Stimulated activated naive CD4-positive, alpha-beta T cell treated with Interleukin-2 at 50 U/mL for 16 hours (primary cell): ENCODE results near the gene GUF1.
"Not testable (repeated sequence)": the region's sequence is repeated elsewhere in the genome, so short reads cannot be mapped to it uniquely, and the experiment has no call there.

Source experiments
- DNase-seq: peaks from one replicate; lab custom pipeline; 2025; lab: John Stamatoyannopoulos, UW

Gene GUF1

GRCh38 chr4:44701037-44701436 lies 22.8 kb downstream of the GUF1 start:
- no peak for DNase-seq

DNA sequence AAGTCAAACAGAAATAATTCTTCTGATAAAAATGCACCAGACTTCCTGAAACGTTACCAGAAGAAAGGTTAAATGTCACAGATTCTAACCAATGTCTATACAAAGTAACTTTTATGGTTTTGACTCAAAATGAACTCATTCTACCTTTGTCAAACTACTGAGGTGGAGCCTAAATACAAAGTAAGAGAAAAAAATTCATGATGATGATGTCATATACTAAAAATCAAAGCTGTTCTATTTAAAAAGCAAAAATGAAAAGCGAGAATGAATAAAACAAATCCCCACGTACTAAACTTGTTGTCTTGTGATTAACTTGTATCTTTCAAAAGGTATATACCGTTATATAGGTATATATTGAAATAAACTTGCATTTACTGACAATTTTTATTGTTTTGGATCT lies 26.5 kb downstream of the GUF1 start:
- DNase-seq: no peak

DNA sequence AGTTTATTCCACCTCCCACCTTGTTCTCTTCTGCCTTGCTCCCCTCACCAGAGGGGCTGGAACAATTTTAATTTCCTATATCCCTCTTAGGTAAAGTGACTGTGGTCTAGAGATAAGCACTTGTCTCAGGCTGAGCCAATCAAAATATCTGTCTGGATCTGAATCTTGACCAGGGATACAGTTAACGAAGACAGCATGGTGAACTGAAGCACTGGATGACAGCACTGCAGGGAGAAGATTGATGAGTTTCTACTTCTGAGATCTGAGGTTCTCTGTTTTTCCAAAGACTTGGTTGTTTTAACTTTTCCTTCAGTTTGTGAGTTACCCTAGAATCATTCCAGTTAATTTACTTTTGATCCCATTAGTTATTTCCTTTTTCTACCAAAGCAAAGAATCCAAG lies 34.9 kb downstream of the GUF1 start:
- DNase-seq: no peak

GRCh38 chr4:44716597-44716996 lies 38.4 kb downstream of the GUF1 start:
- no peak for DNase-seq

DNA sequence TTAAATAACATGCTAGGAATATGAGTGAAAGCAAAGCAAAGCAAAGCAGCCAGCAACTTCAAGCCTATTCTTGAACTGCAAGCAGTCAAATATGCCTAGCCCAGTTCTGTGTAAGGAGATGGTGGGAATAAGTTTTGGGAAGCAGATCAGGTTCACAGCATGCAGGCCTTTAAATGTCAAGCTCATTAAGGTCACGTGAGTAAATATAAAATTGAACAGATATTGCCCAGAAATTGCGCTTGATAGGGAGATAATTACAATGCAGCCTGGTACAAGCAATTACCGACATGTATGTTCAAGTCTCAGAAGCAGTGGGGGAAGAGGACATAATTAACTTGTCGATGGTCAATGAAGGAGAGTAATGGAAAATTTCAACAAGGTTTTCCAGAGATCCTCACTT lies 42.2 kb downstream of the GUF1 start:
- no peak for DNase-seq

GRCh38 chr4:44722001-44722400 lies 43.8 kb downstream of the GUF1 start:
- no peak for DNase-seq

DNA sequence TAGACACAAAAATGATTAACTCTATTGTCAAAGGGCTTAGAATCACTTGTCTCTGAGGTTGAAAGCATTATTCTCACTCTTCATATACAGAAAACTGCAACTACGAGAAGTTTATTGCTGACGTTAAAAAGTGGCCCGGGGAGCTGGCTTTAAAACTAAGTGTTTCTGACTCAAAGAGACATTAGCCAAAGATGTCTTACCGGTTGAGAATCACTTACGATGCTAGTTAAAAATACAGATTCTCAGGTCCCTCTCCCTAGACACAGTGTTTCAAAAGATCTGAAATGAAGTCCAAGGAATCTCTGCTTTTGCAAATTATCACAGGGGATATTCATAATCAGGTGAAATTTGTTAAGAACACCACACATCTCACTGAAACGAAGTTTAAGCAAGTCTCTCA lies 46.9 kb downstream of the GUF1 start:
- DNase-seq: no peak

GRCh38 chr4:44725726-44726037 lies 47.5 kb downstream of the GUF1 start:
- no peak for DNase-seq

DNA sequence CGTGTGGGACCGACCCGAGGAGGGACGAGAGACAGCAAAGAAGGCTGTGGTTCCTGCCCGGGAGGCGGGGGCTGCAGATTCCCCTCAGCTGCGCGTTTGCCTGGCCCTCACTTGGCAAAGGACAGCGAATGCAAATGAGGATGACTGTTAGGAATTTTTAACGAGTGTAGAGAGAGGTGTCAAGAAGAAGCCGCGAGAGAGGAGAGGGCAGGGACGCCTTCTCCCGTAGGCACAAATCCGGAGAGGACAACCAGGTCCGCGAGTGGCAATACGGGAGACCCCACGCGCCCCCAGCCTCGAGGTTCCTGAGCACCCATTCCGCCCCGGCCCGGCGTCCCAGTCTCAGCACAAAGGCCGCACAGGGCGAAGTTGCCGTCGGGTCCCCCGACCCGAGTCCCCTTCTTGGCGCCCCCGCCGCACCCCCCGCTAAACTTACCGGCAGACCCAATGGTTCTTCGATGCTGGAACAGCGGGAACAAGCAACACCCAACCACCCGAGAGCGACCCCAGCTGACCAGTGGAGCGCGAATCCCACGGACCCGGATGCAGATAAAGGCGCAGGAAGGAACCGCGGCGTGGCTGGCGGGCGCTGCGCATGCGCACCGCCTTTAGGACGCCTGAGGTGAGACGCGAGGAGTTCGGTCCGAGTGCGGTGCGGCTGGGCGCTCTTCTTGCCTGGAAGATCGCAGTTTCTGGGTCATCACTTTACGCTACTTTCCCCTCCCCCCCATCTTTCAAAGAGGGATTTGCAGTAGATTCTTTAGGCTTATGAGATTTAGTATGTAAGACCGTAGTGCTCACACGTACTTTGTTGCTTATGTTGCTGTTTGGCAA lies 48.0 kb downstream of the GUF1 start, which contains the start of gene GNPDA2:
Gene GNPDA2, minus strand, starts transcription at position 519 of the 834 bp plus-strand sequence. CDS start 4,349 bp downstream, outside the sequence.
- DNase-seq: peak; percentile 77

GRCh38 chr4:44727471-44727870 lies 49.3 kb downstream of the GUF1 start:
- DNase-seq: no peak

GRCh38 chr4:44728694-44729093 lies 50.5 kb downstream of the GUF1 start:
- DNase-seq: not testable (repeated sequence)

GRCh38 chr4:44736900-44737299 lies 58.7 kb downstream of the GUF1 start:
- no peak for DNase-seq

GRCh38 chr4:44738615-44739014 lies 60.4 kb downstream of the GUF1 start:
- no peak for DNase-seq

GRCh38 chr4:44740201-44740600 lies 62.0 kb downstream of the GUF1 start:
- no peak for DNase-seq
